Embryonic facial prominence (tissue), 1 donor: ENCODE measurements around the gene USF1.
"Not testable (repeated sequence)": the region's sequence is repeated elsewhere in the genome, so short reads cannot be mapped to it uniquely, and the experiment has no call there.

Experiments used
- DNase-seq: peaks from one replicate; pipeline ENCODE4 v3.0.0-alpha.2; 2016; ENCODE audit errors: extremely low spot score

The USF1 gene

GRCh38 chr1:161019111-161019660 lies 26.6 kb downstream of the USF1 start:
- DNase-seq, result not testable (repeated sequence)

- no peak for DNase-seq
These were observed 27.2 kb downstream of the USF1 start for GRCh38 chr1:161018631-161018930.

- no peak for DNase-seq
These were observed 27.8 kb downstream of the USF1 start for GRCh38 chr1:161017756-161018630.

GRCh38 chr1:161017181-161017580 lies 28.6 kb downstream of the USF1 start:
- not testable (repeated sequence) for DNase-seq

- DNase-seq, result not testable (repeated sequence)
These were observed 29.1 kb downstream of the USF1 start for GRCh38 chr1:161016683-161017082.

- no peak for DNase-seq
These were observed 32.1 kb downstream of the USF1 start for GRCh38 chr1:161013488-161014230.

GRCh38 chr1:161013131-161013487 lies 32.7 kb downstream of the USF1 start:
- no peak for DNase-seq

- DNase-seq, result no peak
These were observed 33.4 kb downstream of the USF1 start for GRCh38 chr1:161012420-161012819.

- no peak for DNase-seq
These were observed 36.1 kb downstream of the USF1 start for GRCh38 chr1:161009602-161010211.

- DNase-seq, result no peak
These were observed 36.8 kb downstream of the USF1 start for GRCh38 chr1:161008869-161009510.

- DNase-seq, result no peak
These were observed 38.4 kb downstream of the USF1 start for GRCh38 chr1:161007369-161007768.

- no peak for DNase-seq
These were observed 39.2 kb downstream of the USF1 start for GRCh38 chr1:161006563-161006962.

GRCh38 chr1:161001525-161001924 lies 44.3 kb downstream of the USF1 start:
- no peak for DNase-seq

- DNase-seq, result no peak
These were observed 44.9 kb downstream of the USF1 start for GRCh38 chr1:161000736-161001480.

GRCh38 chr1:160999376-160999775 lies 46.4 kb downstream of the USF1 start:
- no peak for DNase-seq

GRCh38 chr1:160997323-160998038 lies 48.3 kb downstream of the USF1 start:
- DNase-seq, result no peak

- DNase-seq, result no peak
These were observed 49.6 kb downstream of the USF1 start for GRCh38 chr1:160996178-160996577.

GRCh38 chr1:160993544-160994193 lies 52.1 kb downstream of the USF1 start:
- no peak for DNase-seq

- not testable (repeated sequence) for DNase-seq
These were observed 53.7 kb downstream of the USF1 start for GRCh38 chr1:160992036-160992435.
